Left forelimb (tissue), 1 donor: ENCODE data around the gene PAK1IP1.
"Not testable (repeated sequence)": the region's sequence is repeated elsewhere in the genome, so short reads cannot be mapped to it uniquely, and the experiment has no call there.

ENCODE experiments used
- DNase-seq: peaks from one replicate; pipeline ENCODE4 v3.0.0-alpha.2; 2018; ENCODE audit warnings: low spot score

Gene PAK1IP1

GRCh38 chr6:10692965-10693538, 1.7 kb upstream of the PAK1IP1 start:
- DNase-seq: no peak

DNA sequence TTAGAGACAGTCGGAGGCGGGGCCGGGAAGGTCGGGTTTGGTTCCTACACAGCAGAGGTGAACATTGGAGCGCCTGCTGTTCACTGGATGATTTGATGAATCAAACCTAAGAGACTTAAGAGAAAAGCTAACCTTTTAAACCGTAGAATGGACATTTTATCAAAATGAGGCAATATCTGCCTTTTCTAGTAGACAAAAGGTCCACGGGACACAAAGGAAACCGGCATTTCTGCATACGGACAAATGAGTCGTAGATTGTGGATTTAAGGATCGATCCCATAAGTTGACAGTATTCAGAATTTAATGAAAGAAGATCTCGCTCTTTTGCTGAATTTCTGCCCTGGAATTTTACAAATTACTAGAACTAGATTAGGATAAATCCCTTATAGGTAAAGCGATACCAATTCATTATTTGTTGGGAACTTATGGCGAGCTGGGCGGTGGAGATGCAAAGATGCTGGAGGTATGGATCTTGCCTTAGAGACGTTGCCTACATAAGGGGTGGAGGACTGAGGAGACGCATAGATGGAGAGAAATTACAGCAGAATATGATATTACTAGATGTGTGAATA, 400 bp downstream of the PAK1IP1 start:
- no peak for DNase-seq

DNA sequence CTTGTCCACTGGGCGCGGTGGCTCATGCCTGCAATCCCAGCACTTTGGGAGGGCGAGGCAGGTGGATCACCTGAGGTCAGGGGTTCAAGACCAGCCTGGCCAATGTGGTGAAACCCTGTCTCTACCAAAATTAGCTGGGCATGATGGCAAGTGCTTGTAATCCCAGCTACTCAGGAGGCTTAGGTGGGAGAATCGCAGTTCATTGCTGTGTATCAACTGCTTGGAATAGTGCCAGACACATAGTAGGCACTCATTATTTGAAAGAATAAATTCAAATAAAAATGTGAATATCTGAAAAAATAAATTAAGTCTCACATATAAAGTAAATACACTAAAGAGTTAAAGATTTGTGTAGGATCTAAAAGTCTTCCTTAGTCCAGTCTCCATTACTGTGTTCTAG, 1.9 kb downstream of the PAK1IP1 start:
- DNase-seq: no peak

DNA sequence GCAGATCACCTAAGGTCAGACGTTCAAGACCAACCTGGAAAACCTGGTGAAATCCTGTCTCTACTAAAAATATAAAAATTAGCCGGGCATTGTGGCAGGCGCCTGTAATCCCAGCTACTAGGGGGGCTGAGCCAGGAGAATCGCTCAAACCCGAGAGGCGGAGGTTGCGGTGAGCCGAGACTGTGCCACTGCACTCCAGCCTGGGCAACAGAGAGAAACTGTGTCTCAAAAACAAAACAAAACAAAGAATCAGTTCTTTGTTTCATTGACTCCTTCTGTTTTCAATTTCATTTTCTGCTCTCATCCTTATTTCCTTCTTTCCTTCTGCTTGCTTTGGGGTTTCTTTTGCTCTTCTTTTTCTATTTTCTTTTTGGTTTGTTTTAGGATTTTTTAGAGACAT, 19.2 kb downstream of the PAK1IP1 start:
- no peak for DNase-seq

DNA sequence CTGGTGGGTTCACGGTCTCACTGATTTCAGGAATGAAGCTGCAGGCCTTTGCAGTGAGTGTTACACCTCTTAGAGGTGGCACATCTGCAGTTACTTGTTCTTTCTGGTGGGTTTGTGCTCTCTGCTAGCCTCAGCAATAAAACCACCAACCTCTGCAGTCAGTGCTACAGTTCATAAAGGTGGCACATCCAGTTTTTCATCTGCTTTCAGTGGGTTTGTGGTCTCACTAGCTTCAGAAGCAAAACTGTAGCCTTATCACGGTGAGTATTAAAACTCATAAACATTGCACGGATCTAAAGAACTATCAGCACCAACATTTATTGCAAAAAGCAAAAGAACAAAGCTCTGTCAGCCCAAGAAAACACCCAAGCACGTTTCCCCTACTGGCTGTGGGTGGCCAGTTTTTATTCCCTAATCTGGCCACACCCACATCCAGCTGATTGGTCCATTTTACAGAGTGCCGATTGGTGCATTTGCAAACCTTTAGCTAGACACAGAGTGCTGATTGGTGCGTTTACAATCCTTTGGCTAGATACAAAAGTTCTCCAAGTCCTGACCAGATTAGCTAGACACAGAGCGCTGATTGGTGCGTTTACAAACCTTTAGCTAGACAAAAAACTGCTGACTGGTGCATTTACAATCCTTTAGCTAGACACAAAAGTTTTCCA, 24.7 kb downstream of the PAK1IP1 start:
- DNase-seq: no peak

DNA sequence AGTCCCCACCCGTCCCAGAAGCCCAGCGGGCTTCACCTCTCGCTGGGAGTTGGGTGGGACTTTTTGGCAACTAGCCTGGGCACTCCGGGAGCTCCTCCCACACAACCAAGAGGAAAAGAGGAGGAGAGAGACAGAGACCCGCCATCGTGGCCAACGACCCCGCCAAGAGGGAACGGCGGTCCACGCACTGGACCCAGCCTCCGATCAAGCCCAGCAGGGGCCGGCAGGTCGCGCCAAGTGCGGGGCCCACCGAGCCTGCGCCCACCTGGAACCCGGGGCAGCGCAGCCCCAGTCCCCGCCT, 25.1 kb downstream of the PAK1IP1 start:
- DNase-seq: peak; percentile 73

- peak; percentile 75 for DNase-seq
These were observed 25.6 kb downstream of the PAK1IP1 start for GRCh38 chr6:10720265-10720959.

- not testable (repeated sequence) for DNase-seq
These were observed 26.4 kb downstream of the PAK1IP1 start for GRCh38 chr6:10720960-10721849.

GRCh38 chr6:10721850-10722569, 27.2 kb downstream of the PAK1IP1 start:
- DNase-seq: no peak

GRCh38 chr6:10722570-10722819, 27.7 kb downstream of the PAK1IP1 start:
- DNase-seq: no peak

DNA sequence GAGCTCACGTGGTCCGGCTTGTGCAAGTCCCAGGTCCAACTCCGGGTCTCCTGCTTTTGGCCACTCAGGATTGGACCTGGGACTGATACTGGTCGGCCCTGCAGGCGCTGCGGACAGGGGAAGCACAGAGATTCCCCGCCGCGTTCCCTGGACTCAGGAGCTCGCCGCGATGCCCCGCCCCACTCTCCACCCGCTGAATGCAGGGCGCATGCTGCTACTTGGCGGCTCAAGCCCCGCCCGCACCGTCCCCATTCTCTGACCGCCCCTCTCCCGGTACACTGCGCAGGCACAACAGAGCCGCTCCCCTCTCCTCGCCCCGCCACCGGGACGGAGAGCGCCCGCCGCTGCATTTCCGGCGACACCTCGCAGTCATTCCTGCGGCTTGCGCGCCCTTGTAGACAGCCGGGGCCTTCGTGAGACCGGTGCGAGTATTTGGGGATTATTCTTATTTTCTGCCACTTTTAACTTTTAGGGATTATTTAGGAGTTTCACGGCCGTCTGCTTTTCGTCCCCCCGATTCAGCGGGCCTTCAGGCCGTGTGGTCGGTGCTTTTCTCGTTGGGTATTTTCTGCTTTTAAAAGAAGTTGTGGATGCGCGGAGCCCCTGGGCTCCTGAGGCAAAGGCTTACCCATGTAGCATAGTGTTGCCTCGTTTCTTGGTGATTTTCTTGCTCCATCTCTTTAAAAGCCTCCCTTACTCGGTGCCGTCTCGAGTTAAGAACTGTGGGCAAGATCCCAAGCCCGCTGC, 28.2 kb downstream of the PAK1IP1 start, which contains the start of gene TMEM14C:
TMEM14C (plus strand) TSS at position 251 of the 747 bp plus-strand sequence. CDS start 1,544 bp downstream, outside the sequence.
- peak; percentile 99 for DNase-seq

GRCh38 chr6:10723567-10723881, 28.8 kb downstream of the PAK1IP1 start:
- no peak for DNase-seq

DNA sequence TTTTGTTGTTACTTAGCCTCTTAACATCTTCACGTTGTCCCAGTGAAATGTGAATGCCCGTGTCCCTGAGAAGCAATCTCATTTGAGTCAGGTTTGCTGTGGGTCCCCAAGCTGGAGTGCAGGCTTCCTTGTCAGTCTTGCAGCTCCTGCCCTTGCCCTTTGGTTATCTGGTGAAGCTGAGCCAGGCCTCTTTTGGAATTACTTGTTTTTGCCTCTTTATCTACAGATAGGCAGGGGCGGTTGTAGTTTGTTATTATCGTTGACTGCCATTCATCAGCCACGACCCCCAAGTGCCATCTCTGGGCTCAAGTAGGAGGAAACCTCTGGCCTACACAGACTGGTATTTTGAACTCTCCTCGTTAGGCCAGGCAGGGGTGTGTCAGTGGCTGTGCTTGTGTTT, 30.3 kb downstream of the PAK1IP1 start:
- DNase-seq: no peak

GRCh38 chr6:10725716-10726115, 30.9 kb downstream of the PAK1IP1 start:
- DNase-seq: no peak

- no peak for DNase-seq
These were observed 35.5 kb downstream of the PAK1IP1 start for GRCh38 chr6:10730254-10730653.

DNA sequence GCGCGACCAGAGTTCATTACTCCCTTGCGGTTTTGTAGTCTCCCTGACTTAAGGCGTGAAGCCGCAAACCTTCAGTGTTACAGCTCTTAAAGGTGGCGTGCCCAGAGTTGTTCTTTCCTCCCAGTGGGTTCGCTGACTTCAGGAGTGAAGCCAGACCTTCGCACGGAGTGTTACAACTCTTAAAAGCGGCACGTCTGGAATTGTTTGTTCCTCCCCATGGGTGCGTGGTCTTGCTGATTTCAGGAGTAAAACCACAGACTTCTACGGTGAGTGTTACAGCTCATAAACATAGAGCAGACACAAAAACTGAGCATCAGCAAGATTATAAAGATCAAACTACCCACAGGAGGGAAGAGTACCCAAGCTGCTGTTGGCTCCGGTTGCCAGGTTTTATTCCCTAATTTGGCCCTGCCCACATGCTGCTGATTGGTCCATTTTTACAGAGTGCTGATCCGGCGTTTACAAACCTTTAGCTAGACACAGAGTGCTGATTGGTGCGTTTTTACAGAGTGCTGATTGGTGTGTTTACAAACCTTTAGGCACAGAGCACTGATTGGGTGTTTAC, 38.5 kb downstream of the PAK1IP1 start:
- no peak for DNase-seq

GRCh38 chr6:10733863-10734262, 39.1 kb downstream of the PAK1IP1 start:
- DNase-seq: no peak

GRCh38 chr6:10736731-10737130, 42.0 kb downstream of the PAK1IP1 start:
- DNase-seq: no peak

DNA sequence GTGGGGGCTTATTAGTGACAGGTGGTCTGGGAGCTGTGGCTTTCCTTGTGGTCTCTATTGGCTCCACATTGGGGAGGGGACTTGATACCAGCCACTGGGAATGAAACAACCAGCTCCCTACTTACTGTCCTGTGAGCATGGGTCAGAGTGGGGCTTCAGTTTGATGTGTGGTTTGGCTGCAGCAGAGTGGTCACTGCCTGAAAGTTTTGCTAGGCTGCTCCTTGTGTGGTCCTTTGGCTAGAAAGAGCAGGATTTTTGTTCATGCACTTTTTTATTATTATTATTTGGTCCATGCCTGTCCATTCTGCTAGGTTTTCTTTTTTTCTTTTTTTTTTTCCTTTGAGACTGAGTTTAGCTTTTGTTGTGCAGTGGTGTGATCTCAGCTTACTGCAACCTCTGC, 45.3 kb downstream of the PAK1IP1 start:
- no peak for DNase-seq

DNA sequence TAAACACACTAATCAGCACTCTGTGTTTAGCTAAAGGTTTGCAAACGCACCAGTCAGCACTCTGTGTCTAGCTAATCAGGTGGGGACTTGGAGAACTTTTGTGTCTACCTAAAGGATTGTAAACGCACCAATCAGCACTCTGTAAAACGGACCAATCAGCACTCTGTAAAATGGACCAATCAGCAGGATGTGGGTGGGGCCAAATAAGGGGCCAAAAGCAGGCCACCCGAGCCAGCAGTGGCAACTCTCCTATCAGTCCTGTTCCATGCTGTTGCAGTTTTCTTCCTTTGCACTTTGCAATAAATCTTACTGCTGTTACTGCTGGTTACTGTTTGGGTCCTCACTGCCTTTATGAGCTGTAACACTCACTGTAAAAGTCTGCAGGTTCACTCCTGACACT, 46.9 kb downstream of the PAK1IP1 start:
- DNase-seq: not testable (repeated sequence)

GRCh38 chr6:10742251-10742650, 47.5 kb downstream of the PAK1IP1 start:
- DNase-seq: no peak
